Loucy (cell line): ENCODE measurements around the gene CACNA1C.

ENCODE experiments used
- H2AFZ ChIP-seq: fragments of 200-600 bp; sonication (generic); 2 replicates; pipeline ENCODE4 v1.6.0; 2016; ENCODE audit warnings: antibody characterized with exemption, mild to moderate bottlenecking, low read length, moderate library complexity
- H3F3A ChIP-seq: fragments of 200-600 bp; 2 replicates; pipeline ENCODE4 v1.6.0; 2016; ENCODE audit warnings: antibody characterized with exemption, low read depth, mild to moderate bottlenecking
- H3K27me3 ChIP-seq: fragments of 200-600 bp; sonication (generic); 2 replicates; pipeline ENCODE4 v1.6.1; 2014; ENCODE audit warnings: low read length, mild to moderate bottlenecking; ENCODE audit not compliant: insufficient read depth, poor library complexity, severe bottlenecking
- H3K36me3 ChIP-seq: fragments of 200-600 bp; sonication (generic); 2 replicates; pipeline ENCODE4 v1.6.1; 2016; ENCODE audit warnings: low read length; ENCODE audit not compliant: insufficient read depth
- H3K4me1 ChIP-seq: fragments of 200-600 bp; sonication (generic); 2 replicates; pipeline ENCODE4 v1.5.1; 2014; ENCODE audit warnings: low read length, mild to moderate bottlenecking; ENCODE audit not compliant: insufficient read depth, poor library complexity, severe bottlenecking
- H3K4me2 ChIP-seq: fragments of 200-600 bp; sonication (generic); 2 replicates; pipeline ENCODE4 v1.6.0; 2014; ENCODE audit warnings: antibody characterized with exemption, low read length, low read depth, mild to moderate bottlenecking; ENCODE audit not compliant: poor library complexity, severe bottlenecking
- H3K4me3 ChIP-seq: fragments of 200-600 bp; sonication (generic); 2 replicates; pipeline ENCODE4 v1.5.1; 2014; ENCODE audit warnings: low read length, mild to moderate bottlenecking, mixed read lengths; ENCODE audit not compliant: poor library complexity, severe bottlenecking
- H3K79me2 ChIP-seq: fragments of 200-600 bp; sonication (generic); 2 replicates; pipeline ENCODE4 v1.6.1; 2014; ENCODE audit warnings: low read length; ENCODE audit not compliant: insufficient read depth
- H3K9ac ChIP-seq: fragments of 200-600 bp; sonication (generic); 2 replicates; pipeline ENCODE4 v1.6.0; 2014; ENCODE audit warnings: mild to moderate bottlenecking, low read depth, low read length, moderate library complexity; ENCODE audit not compliant: poor library complexity, severe bottlenecking
- H3K9me2 ChIP-seq: fragments of 200-600 bp; sonication (generic); replicated peaks from 2 replicates; pipeline ENCODE4 v1.6.1; 2016; ENCODE audit warnings: low read depth, low read length, mixed read lengths
- H3K9me3 ChIP-seq: fragments of 200-600 bp; sonication (generic); 2 replicates; pipeline ENCODE4 v1.6.1; 2014; ENCODE audit warnings: mild to moderate bottlenecking, antibody characterized with exemption, low read length, low read depth; ENCODE audit not compliant: insufficient read depth
- H4K20me1 ChIP-seq: fragments of 200-600 bp; sonication (generic); 2 replicates; pipeline ENCODE4 v1.6.0; 2014; ENCODE audit warnings: antibody characterized with exemption, low read length, mild to moderate bottlenecking; ENCODE audit not compliant: insufficient read depth, poor library complexity, severe bottlenecking
- EZH2phosphoT487 ChIP-seq: fragments of 200-600 bp; IDR thresholded peaks from 2 replicates; pipeline ENCODE4 v1.6.1; 2018; ENCODE audit warnings: antibody characterized with exemption, mild to moderate bottlenecking, moderate library complexity, borderline replicate concordance
- TF ChIP-seq, protein P1 (sequence below): fragments of 200-600 bp; sonication (generic); conservative IDR thresholded peaks from 2 replicates; pipeline ENCODE4 v1.5.1; 2014; ENCODE audit warnings: mild to moderate bottlenecking, antibody characterized with exemption, low read length

The CACNA1C gene

DNA sequence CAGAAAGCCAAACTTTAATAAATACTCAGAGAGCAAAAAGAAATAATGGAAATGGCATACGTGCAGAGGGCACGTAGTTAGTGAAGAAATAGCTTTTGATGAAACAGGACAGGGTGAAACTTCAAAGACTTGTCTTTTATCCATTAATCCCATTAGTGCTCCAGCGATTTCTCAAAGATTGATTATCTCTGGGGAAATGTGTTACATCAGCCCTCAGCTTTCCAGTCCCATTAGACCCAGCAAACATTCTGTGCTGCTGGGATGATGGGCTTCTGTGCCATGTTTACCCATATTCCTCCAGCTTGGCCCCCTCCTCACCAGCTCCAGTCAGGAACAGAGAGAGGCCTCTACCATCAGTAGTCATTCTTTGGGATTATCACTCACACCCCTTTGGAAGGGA lies 113.1 kb downstream of the CACNA1C start:
- Histone ChIP-seq H3K4me1 (no peaks in the 10 kb centered on the region), H3K4me2 (no peak overlapping the region), H3K79me2 (no peaks in the 10 kb centered on the region), H3K4me3 (no peak overlapping the region), H3K9me3 (peaks cover 6% of the 10 kb centered on the region; the same call in 1 of the 2 replicates), H4K20me1 (no peaks in the 10 kb centered on the region), H3F3A (no peaks in the 10 kb centered on the region), H3K9me2 (no peaks in the 10 kb centered on the region), H3K9ac (no peak overlapping the region), H2AFZ (no peak overlapping the region), H3K36me3 (no peaks in the 10 kb centered on the region), H3K27me3 (no peaks in the 10 kb centered on the region)
- TF ChIP-seq, protein P1, sequence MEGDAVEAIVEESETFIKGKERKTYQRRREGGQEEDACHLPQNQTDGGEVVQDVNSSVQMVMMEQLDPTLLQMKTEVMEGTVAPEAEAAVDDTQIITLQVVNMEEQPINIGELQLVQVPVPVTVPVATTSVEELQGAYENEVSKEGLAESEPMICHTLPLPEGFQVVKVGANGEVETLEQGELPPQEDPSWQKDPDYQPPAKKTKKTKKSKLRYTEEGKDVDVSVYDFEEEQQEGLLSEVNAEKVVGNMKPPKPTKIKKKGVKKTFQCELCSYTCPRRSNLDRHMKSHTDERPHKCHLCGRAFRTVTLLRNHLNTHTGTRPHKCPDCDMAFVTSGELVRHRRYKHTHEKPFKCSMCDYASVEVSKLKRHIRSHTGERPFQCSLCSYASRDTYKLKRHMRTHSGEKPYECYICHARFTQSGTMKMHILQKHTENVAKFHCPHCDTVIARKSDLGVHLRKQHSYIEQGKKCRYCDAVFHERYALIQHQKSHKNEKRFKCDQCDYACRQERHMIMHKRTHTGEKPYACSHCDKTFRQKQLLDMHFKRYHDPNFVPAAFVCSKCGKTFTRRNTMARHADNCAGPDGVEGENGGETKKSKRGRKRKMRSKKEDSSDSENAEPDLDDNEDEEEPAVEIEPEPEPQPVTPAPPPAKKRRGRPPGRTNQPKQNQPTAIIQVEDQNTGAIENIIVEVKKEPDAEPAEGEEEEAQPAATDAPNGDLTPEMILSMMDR, result no peak
- TF ChIP-seq EZH2phosphoT487, result no peak

DNA sequence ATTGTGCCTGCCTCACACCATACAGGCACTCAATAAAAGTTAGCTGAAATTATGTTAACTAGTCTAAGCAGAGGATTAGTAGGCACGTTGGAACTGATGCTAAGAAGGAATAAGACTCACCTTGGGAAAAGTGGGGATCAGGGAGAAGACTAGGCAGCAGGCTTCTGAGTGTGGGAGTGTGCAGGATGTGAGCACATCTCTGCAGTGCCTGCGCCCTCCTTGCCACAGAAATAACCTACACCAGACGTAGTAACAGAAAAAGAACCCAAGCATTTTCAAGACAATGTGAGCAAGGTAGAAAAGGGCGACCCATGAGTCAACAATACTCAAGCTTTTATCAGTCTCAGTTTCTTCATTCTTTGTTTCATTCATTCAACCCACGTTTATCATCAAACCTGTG lies 113.9 kb downstream of the CACNA1C start:
- Histone ChIP-seq H3K79me2 (no peaks in the 10 kb centered on the region), H3K9ac (no peak overlapping the region), H3K9me2 (no peaks in the 10 kb centered on the region), H3K27me3 (no peaks in the 10 kb centered on the region), H4K20me1 (no peaks in the 10 kb centered on the region), H3K9me3 (peaks cover 6% of the 10 kb centered on the region; the same call in 1 of the 2 replicates), H3K4me2 (no peak overlapping the region), H3K4me3 (no peak overlapping the region), H3F3A (no peaks in the 10 kb centered on the region), H3K36me3 (no peaks in the 10 kb centered on the region), H2AFZ (no peak overlapping the region), H3K4me1 (no peaks in the 10 kb centered on the region)
- TF ChIP-seq, protein P1, result no peak
- no peak for TF ChIP-seq EZH2phosphoT487

DNA sequence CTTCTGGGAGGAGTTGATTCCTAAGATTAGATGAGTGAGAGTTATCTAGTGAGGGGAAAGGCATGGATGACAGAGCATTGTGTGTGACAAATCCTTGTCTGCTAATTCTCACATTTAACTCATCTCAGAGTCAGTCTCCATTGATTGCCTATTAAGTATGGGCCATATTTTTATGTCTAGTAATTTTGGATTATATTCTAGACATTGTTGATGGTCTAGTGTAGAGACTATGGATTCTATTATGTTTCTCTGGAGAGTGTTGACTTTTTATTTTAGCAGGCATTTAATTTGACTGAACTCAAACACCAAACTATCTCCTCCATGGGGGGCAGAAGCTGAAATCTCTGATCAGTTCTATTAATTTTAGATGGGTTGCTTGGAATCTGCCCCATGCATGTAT lies 114.4 kb downstream of the CACNA1C start:
- no peak overlapping the region for H3K9ac ChIP-seq
- no peaks in the 10 kb centered on the region for H3K36me3 ChIP-seq
- H3K4me1 ChIP-seq, result no peaks in the 10 kb centered on the region
- H2AFZ ChIP-seq, result no peak overlapping the region
- no peak for TF ChIP-seq EZH2phosphoT487
- TF ChIP-seq, protein P1, result no peak
- no peaks in the 10 kb centered on the region for H3F3A ChIP-seq
- no peaks in the 10 kb centered on the region for H3K27me3 ChIP-seq
- peaks cover 6% of the 10 kb centered on the region; the same call in 1 of the 2 replicates for H3K9me3 ChIP-seq
- no peak overlapping the region for H3K4me3 ChIP-seq
- H4K20me1 ChIP-seq, result no peaks in the 10 kb centered on the region
- no peaks in the 10 kb centered on the region for H3K9me2 ChIP-seq
- no peak overlapping the region for H3K4me2 ChIP-seq
- H3K79me2 ChIP-seq, result no peaks in the 10 kb centered on the region
